Ovary (tissue), 9 donors: ENCODE results near the gene LMX1B. TPM values are rescaled to one million over a fixed set of nuclear protein-coding genes. Genes with fewer than 3 reads are reported as not detected.

Experiments
- DNase-seq, 5 donors: peaks; one replicate each; pipeline ENCODE4 v3.0.0-alpha.2; 2019 to 2020
- H3K27ac ChIP-seq, 2 donors: fragments of 200-600 bp; one replicate each; pipeline versions ENCODE4 v1.5.1 to v1.8.0; 2019 to 2022
- H3K27me3 ChIP-seq: fragments of 200-600 bp; one replicate; pipeline ENCODE4 v1.8.0; 2022
- H3K36me3 ChIP-seq: fragments of 200-600 bp; sonication (generic); one replicate; pipeline ENCODE4 v1.5.1; 2019
- H3K4me1 ChIP-seq: one replicate; pipeline ENCODE4 v1.8.1; 2013; ENCODE audit warnings: mild to moderate bottlenecking, moderate library complexity; ENCODE audit not compliant: insufficient read depth
- H3K4me3 ChIP-seq: fragments of 200-600 bp; sonication (generic); one replicate; pipeline ENCODE4 v1.5.1; 2017
- H3K9me3 ChIP-seq, 2 donors: fragments of 200-600 bp in 1 of 2; sonication (generic) in 1 of 2; one replicate each; pipeline versions ENCODE4 v1.5.1 to v1.8.1; 2013 to 2019; ENCODE audit warnings: mild to moderate bottlenecking in 1 of 2, moderate library complexity in 1 of 2
- EP300 ChIP-seq: sonication (generic); formaldehyde crosslinking; IDR thresholded peaks from one replicate; pipeline ENCODE4 v1.6.1; 2017; ENCODE audit warnings: antibody characterized with exemption
- POLR2A ChIP-seq: fragments of 450-650 bp; IDR thresholded peaks from one replicate; pipeline ENCODE4 v1.6.1; 2017; ENCODE audit warnings: antibody characterized with exemption, mild to moderate bottlenecking, moderate library complexity
- WGBS, 3 donors: extraction: QIAGEN DNeasy Blood & Tissue Kit in 1 of 3; methylation state at CpG; one replicate each; pipeline versions ENCODE4 v1.1.5 to v1.1.7; 2013 to 2017; 5-methylcytosine and 5-hydroxymethylcytosine counted together
- intact Hi-C, 4 donors: fragments of 100-400 bp; cut with DNase I; formaldehyde crosslinking; loops; one replicate each; pipeline versions ENCODE4 v1.11.0 to v1.15.1; 2022 to 2023
- polyA plus RNA-seq, 2 donors: library from polyadenylated mRNA; stranded (reverse); fragments of 200-250 nt in 1 of 2; fragments of 350-450 nt in 1 of 2; fragmentation: Illumina TruSeq in 1 of 2; extraction: RNeasy Lipid Tissue Mini Kit (QIAGEN cat#74804) in 1 of 2; gene quantifications; one replicate each; pipeline ENCODE4 v1.2.3, GENCODE V29; 2013 to 2014
- total RNA-seq, 7 donors: library from RNA; depleted of rRNA in 2 of 7; stranded (reverse); fragments of >200 nt in 2 of 7; fragmentation: NEBNext Ultra II Directional in 3 of 7; extraction: Animal tissue kit (Norgen Biotek cat#: 25700) in 3 of 7; gene quantifications; one replicate each; pipeline versions ENCODE4 v1.1.0 to v1.2.4, GENCODE V29; 2016 to 2023
- TF ChIP-seq, protein P1 (sequence below), 3 donors: fragments of 450-650 bp in 2 of 3; fragments of 200-600 bp in 1 of 3; IDR thresholded peaks; one replicate each; pipeline versions ENCODE4 v1.5.1 to v1.8.0; 2016 to 2022; ENCODE audit warnings: antibody characterized with exemption in 3 of 3, mild to moderate bottlenecking in 1 of 3
- donor health status: DM: no; HTN: no; CAD: no; lungs with moderate emphysema.
- donor health status: DM: no; HTN: no; CAD: no.
- donor health status: Bipolar disorder and iron deficiency.
- donor health status: DM: yes; HTN: yes; CAD: no.
- donor health status: DM: no; HTN: no; CAD: no.
- donor health status: DM: yes; HTN: yes; CAD: no.

Gene LMX1B
- total and polyA plus RNA-seq, 9 donors, result 0.08 to 0.20 TPM; not detected in 7

GRCh38 chr9:126639318-126640000 is 25.7 kb downstream of the LMX1B start:
- H3K27ac ChIP-seq, result no peak overlapping the region
- H3K4me3 ChIP-seq, result no peak overlapping the region
- H3K36me3 ChIP-seq, result no peaks in the 10 kb centered on the region
- H3K9me3 ChIP-seq, result no peaks in the 10 kb centered on the region
- intact Hi-C loops, result no loop called here
- no peak for TF ChIP-seq POLR2A
- TF ChIP-seq EP300, result no peak
- TF ChIP-seq, protein P1, sequence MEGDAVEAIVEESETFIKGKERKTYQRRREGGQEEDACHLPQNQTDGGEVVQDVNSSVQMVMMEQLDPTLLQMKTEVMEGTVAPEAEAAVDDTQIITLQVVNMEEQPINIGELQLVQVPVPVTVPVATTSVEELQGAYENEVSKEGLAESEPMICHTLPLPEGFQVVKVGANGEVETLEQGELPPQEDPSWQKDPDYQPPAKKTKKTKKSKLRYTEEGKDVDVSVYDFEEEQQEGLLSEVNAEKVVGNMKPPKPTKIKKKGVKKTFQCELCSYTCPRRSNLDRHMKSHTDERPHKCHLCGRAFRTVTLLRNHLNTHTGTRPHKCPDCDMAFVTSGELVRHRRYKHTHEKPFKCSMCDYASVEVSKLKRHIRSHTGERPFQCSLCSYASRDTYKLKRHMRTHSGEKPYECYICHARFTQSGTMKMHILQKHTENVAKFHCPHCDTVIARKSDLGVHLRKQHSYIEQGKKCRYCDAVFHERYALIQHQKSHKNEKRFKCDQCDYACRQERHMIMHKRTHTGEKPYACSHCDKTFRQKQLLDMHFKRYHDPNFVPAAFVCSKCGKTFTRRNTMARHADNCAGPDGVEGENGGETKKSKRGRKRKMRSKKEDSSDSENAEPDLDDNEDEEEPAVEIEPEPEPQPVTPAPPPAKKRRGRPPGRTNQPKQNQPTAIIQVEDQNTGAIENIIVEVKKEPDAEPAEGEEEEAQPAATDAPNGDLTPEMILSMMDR (IDR thresholded peaks at IDR 0.05), result no peak
- DNase-seq, result no peak
- 51 to 60% (median 55%) methylated on average over 12 of the region's 12 CpGs for WGBS, 3 donors
- H3K27me3 ChIP-seq, result no peaks in the 10 kb centered on the region
- H3K4me1 ChIP-seq, result no peaks in the 10 kb centered on the region

- Histone ChIP-seq H3K27me3 (no peaks in the 10 kb centered on the region), H3K4me1 (no peaks in the 10 kb centered on the region), H3K36me3 (no peaks in the 10 kb centered on the region), H3K4me3 (no peak overlapping the region), H3K27ac (no peak overlapping the region), H3K9me3 (no peaks in the 10 kb centered on the region)
- intact Hi-C loops, result no loop called here
- DNase-seq, result no peak
- no peak for TF ChIP-seq POLR2A
- TF ChIP-seq, protein P1 (IDR thresholded peaks at IDR 0.05), result no peak
- TF ChIP-seq EP300, result no peak
- WGBS, 3 donors, result 71 to 76% (median 74%) methylated on average over 8 of the region's 8 CpGs
Observed at GRCh38 chr9:126641118-126641851, 27.6 kb downstream of the LMX1B start.

DNA sequence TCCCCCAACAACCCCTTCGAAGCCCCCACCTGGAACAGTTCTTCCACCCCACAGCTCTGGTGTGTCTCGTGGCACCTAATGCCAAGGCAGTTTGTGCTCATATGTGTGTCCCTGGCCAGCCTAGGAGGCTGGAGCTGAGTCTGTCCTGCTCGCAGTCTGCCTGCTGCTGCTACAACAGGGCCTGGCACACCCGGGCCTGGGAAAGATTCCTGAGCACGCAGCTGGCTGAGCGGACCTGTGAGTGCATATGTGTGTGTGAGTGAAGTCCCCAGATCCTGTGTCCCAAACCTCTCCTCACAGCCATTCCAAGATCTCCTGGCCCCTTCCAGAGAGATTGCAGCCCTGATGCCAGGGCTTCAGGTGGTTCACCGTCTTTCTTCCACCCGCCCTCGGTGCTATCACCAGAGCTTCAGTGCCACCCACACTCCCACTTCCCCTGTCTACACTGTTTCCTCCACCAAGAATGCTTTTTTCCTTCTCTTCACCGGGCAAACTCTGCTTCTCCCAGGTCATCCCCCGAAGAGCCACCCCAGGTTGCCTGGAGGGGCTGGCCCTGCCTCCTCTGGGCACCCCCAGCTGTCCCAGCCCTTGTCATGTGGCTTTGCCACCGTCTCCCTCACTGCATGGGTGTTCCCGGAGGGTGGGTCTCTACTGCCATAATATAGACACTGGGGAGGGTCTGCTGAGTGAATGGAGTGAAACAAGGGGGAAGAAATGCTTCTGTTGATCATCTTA is 28.4 kb downstream of the LMX1B start:
- Histone ChIP-seq H3K4me3 (no peak overlapping the region), H3K9me3 (no peaks in the 10 kb centered on the region), H3K36me3 (no peaks in the 10 kb centered on the region), H3K27me3 (no peaks in the 10 kb centered on the region), H3K4me1 (no peaks in the 10 kb centered on the region), H3K27ac (no peak overlapping the region)
- no peak for DNase-seq
- intact Hi-C loops, result no loop called here
- TF ChIP-seq EP300 (no peak), POLR2A (no peak)
- TF ChIP-seq, protein P1 (IDR thresholded peaks at IDR 0.05), result no peak
- 66 to 78% (median 74%) methylated on average over 13 of the region's 13 CpGs for WGBS, 3 donors

DNA sequence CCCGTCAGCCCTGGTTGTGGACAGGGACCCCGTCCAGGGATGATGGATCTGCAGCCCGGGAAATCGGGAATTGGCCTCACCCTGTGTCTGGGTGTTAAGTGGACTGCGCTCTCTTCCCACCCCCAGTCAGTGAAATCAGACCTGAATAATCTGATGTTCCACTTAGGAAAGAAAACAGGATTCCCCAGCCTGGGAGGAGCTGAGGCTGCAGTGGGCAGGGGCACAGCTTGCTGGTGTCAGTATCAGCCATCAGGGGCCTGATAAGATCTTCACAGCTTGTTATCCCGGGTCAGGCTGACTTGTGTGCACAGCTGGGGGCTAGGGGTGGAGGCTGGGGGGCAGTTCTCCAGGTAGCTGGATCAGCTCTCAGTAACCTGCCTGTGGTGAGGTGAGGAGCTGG is 29.1 kb downstream of the LMX1B start:
- no peak overlapping the region for H3K27ac ChIP-seq
- no peaks in the 10 kb centered on the region for H3K9me3 ChIP-seq
- DNase-seq, result no peak
- TF ChIP-seq, protein P1 (IDR thresholded peaks at IDR 0.05), result no peak
- TF ChIP-seq EP300, result no peak
- TF ChIP-seq POLR2A, result no peak
- no peaks in the 10 kb centered on the region for H3K4me1 ChIP-seq
- WGBS, 3 donors, result 41 to 49% (median 42%) methylated on average over 6 of the region's 6 CpGs
- no peak overlapping the region for H3K4me3 ChIP-seq
- H3K27me3 ChIP-seq, result no peaks in the 10 kb centered on the region
- intact Hi-C loops, result no loop called here
- H3K36me3 ChIP-seq, result no peaks in the 10 kb centered on the region
